Astrocyte (in vitro differentiated cells and primary cell): Measurements from ENCODE around the gene KCNK13. TPM values are rescaled to one million over a fixed set of nuclear protein-coding genes. Genes with fewer than 3 reads are reported as not detected.

Experiments used
- DNase-seq: peaks from one replicate; pipeline ENCODE4 v3.0.0-alpha.2; 2010; ENCODE audit warnings: low read depth
- FAIRE-seq: peaks from 2 replicates; lab custom pipeline; 2011; peaks lifted over from hg19 to GRCh38; lab: Jason Lieb, UNC
- H2AFZ ChIP-seq: 2 replicates; pipeline ENCODE4 v1.6.0; 2012; ENCODE audit warnings: low read depth, low read length, inconsistent platforms
- H3K27ac ChIP-seq: 2 replicates; pipeline ENCODE4 v1.5.1; 2011; ENCODE audit warnings: low read depth, low read length, inconsistent platforms
- H3K27me3 ChIP-seq: 2 replicates; pipeline ENCODE4 v1.6.0; 2011; ENCODE audit warnings: low read length, inconsistent platforms; ENCODE audit not compliant: insufficient read depth
- H3K36me3 ChIP-seq: 2 replicates; pipeline ENCODE4 v1.5.1; 2011; ENCODE audit warnings: low read length, inconsistent platforms; ENCODE audit not compliant: insufficient read depth
- H3K4me1 ChIP-seq: 2 replicates; pipeline ENCODE4 v1.5.1; 2011; ENCODE audit warnings: low read length, inconsistent platforms; ENCODE audit not compliant: insufficient read depth
- H3K4me2 ChIP-seq: 2 replicates; pipeline ENCODE4 v1.6.0; 2012; ENCODE audit warnings: low read length, inconsistent platforms
- H3K4me3 ChIP-seq: 2 replicates; pipeline ENCODE4 v1.5.1; 2011; ENCODE audit warnings: low read depth, mild to moderate bottlenecking, low read length, inconsistent platforms; ENCODE audit not compliant: insufficient read depth
- H3K79me2 ChIP-seq: 2 replicates; pipeline ENCODE4 v1.6.0; 2012; ENCODE audit warnings: mild to moderate bottlenecking, low read length, inconsistent platforms; ENCODE audit not compliant: insufficient read depth
- H3K9ac ChIP-seq: 2 replicates; pipeline ENCODE4 v1.6.0; 2012; ENCODE audit warnings: mild to moderate bottlenecking, low read length, inconsistent platforms
- H3K9me3 ChIP-seq: 2 replicates; pipeline ENCODE4 v1.5.1; 2012; ENCODE audit warnings: low read depth, mild to moderate bottlenecking, low read length, inconsistent platforms; ENCODE audit not compliant: insufficient read depth
- H4K20me1 ChIP-seq: 2 replicates; pipeline ENCODE4 v1.6.0; 2012; ENCODE audit warnings: low read length, inconsistent platforms; ENCODE audit not compliant: insufficient read depth
- H3K27ac Mint-ChIP-seq: one replicate; pipeline ENCODE4 v1.8.0; 2021; ENCODE audit warnings: mild to moderate bottlenecking, mixed read lengths; ENCODE audit not compliant: unreplicated experiment
- H3K27me3 Mint-ChIP-seq: one replicate; pipeline ENCODE4 v1.8.0; 2021; ENCODE audit warnings: low read depth, mixed read lengths; ENCODE audit not compliant: unreplicated experiment
- H3K36me3 Mint-ChIP-seq: one replicate; pipeline ENCODE4 v1.8.0; 2021; ENCODE audit warnings: low read depth, mixed read lengths; ENCODE audit not compliant: unreplicated experiment
- H3K4me1 Mint-ChIP-seq: one replicate; pipeline ENCODE4 v1.8.0; 2021; ENCODE audit warnings: low read depth, mixed read lengths; ENCODE audit not compliant: unreplicated experiment
- H3K4me3 Mint-ChIP-seq: one replicate; pipeline ENCODE4 v1.8.0; 2021; ENCODE audit warnings: mild to moderate bottlenecking, moderate library complexity, mixed read lengths; ENCODE audit not compliant: unreplicated experiment
- H3K9me3 Mint-ChIP-seq: one replicate; pipeline ENCODE4 v1.8.0; 2021; ENCODE audit warnings: mild to moderate bottlenecking, mixed read lengths; ENCODE audit not compliant: unreplicated experiment
- CTCF ChIP-seq: IDR thresholded peaks from 2 replicates; pipeline ENCODE4 v1.5.1; 2011; ENCODE audit warnings: low read depth, mild to moderate bottlenecking, inconsistent platforms, low read length, moderate library complexity; ENCODE audit not compliant: insufficient read depth
- EZH2 ChIP-seq: IDR thresholded peaks from 2 replicates; pipeline ENCODE4 v1.6.1; 2012; ENCODE audit warnings: mild to moderate bottlenecking, low read length, inconsistent platforms; ENCODE audit not compliant: insufficient read depth
- total RNA-seq: library from RNA; stranded (reverse); gene quantifications from 2 replicates; pipeline ENCODE4 v1.2.1, GENCODE V29; 2021

The KCNK13 gene
- total RNA-seq, 1 donor from 2014 or later, result 0.09 TPM

GRCh38 chr14:90050271-90050670 lies 11.5 kb upstream of the KCNK13 start:
- Histone ChIP-seq H3K9ac (no peak overlapping the region), H3K36me3 (no peaks in the 10 kb centered on the region), H3K4me3 (no peak overlapping the region), H3K4me1 (peaks cover 4% of the 10 kb centered on the region), H3K27me3 (no peaks in the 10 kb centered on the region), H3K79me2 (no peaks in the 10 kb centered on the region), H4K20me1 (no peaks in the 10 kb centered on the region), H3K4me2 (no peak overlapping the region), H2AFZ (no peak overlapping the region), H3K27ac (no peak overlapping the region), H3K9me3 (no peaks in the 10 kb centered on the region)
- Mint-ChIP-seq H3K36me3 (peaks cover 3% of the 10 kb centered on the region), H3K27me3 (peaks cover 15% of the 10 kb centered on the region), H3K4me1 (no peaks in the 10 kb centered on the region), H3K4me3 (no peak overlapping the region), H3K9me3 (no peaks in the 10 kb centered on the region), H3K27ac (no peak overlapping the region)
- no peak for FAIRE-seq
- TF ChIP-seq CTCF (no peak), EZH2 (no peak)
- DNase-seq, result no peak

- Histone ChIP-seq H3K9me3 (no peaks in the 10 kb centered on the region), H3K9ac (no peak overlapping the region), H3K79me2 (no peaks in the 10 kb centered on the region), H3K4me2 (no peak overlapping the region), H3K36me3 (no peaks in the 10 kb centered on the region), H2AFZ (no peak overlapping the region), H3K27me3 (no peaks in the 10 kb centered on the region), H3K4me1 (peaks cover 4% of the 10 kb centered on the region), H3K4me3 (no peak overlapping the region), H3K27ac (no peak overlapping the region), H4K20me1 (no peaks in the 10 kb centered on the region)
- DNase-seq (peak; percentile 23), FAIRE-seq (no peak)
- Mint-ChIP-seq H3K36me3 (no peaks in the 10 kb centered on the region), H3K27me3 (peaks cover 21% of the 10 kb centered on the region), H3K4me3 (no peak overlapping the region), H3K4me1 (no peaks in the 10 kb centered on the region), H3K9me3 (no peaks in the 10 kb centered on the region), H3K27ac (no peak overlapping the region)
- TF ChIP-seq CTCF (no peak), EZH2 (no peak)
Observed at GRCh38 chr14:90053044-90053443, 8.8 kb upstream of the KCNK13 start.

- Mint-ChIP-seq H3K9me3 (no peaks in the 10 kb centered on the region), H3K27me3 (peaks cover 29% of the 10 kb centered on the region), H3K4me3 (no peak overlapping the region), H3K27ac (no peak overlapping the region), H3K36me3 (no peaks in the 10 kb centered on the region), H3K4me1 (no peaks in the 10 kb centered on the region)
- no peaks in the 10 kb centered on the region for H3K36me3 ChIP-seq
- H3K79me2 ChIP-seq, result no peaks in the 10 kb centered on the region
- TF ChIP-seq EZH2, result no peak
- no peak for TF ChIP-seq CTCF
- H3K4me1 ChIP-seq, result peaks cover 4% of the 10 kb centered on the region
- no peak overlapping the region for H3K4me3 ChIP-seq
- no peak overlapping the region for H3K4me2 ChIP-seq
- H3K27ac ChIP-seq, result no peak overlapping the region
- FAIRE-seq (no peak), DNase-seq (no peak)
- no peak overlapping the region for H3K9ac ChIP-seq
- no peaks in the 10 kb centered on the region for H4K20me1 ChIP-seq
- no peak overlapping the region for H2AFZ ChIP-seq
- H3K9me3 ChIP-seq, result no peaks in the 10 kb centered on the region
- H3K27me3 ChIP-seq, result peaks cover 3% of the 10 kb centered on the region
Observed at GRCh38 chr14:90054803-90055202, 7.0 kb upstream of the KCNK13 start.
